ENCODE measurements around the gene SFRP2. TPM values are rescaled to one million over a fixed set of nuclear protein-coding genes. Genes with fewer than 3 reads are reported as not detected.

The SFRP2 gene
- total RNA-seq, 2 experiments from 2014 or later: not detected

- CTCF ChIA-PET: no interaction called here
- Mint-ChIP-seq H3K27ac (no peak overlapping the region), H3K36me3 (ENCODE audit: low read depth) (no peaks in the 10 kb centered on the region), H3K27me3 (peaks cover 4% of the 10 kb centered on the region), H3K9me3 (peaks cover 3% of the 10 kb centered on the region), H3K4me1 (ENCODE audit: low read depth) (peaks cover 18% of the 10 kb centered on the region), H3K4me3 (no peak overlapping the region)
- no peak overlapping the region for H3K27ac ChIP-seq (ENCODE audit: low read depth in 1 of 2, low read length in 2 of 2)
- DNase-seq (peak in 4 of 14 experiments; percentile 19 to 77 (median 54)), ATAC-seq (ENCODE audit: poor library complexity) (peak; percentile 96)
- intact Hi-C loops (cut with DNase I, micrococcal nuclease): no loop called here
- TF ChIP-seq CTCF (IDR thresholded peaks at IDR 0.05): no peak
- POLR2A ChIA-PET: interaction anchor here (0.6 to 1.2 kb wide), 3 partner anchors 14 to 141 kb away, joined by 3 to 4 read pairs (median 3); no protein-coding TSS in a partner anchor
- peaks cover 4% of the 10 kb centered on the region for H3K4me1 ChIP-seq (ENCODE audit: insufficient read depth, low read length)
- no peaks in the 10 kb centered on the region for H3K36me3 ChIP-seq (ENCODE audit: insufficient read depth, low read length)
- no peaks in the 10 kb centered on the region for H3K27me3 ChIP-seq (ENCODE audit: control insufficient read depth in 1 of 2, insufficient read depth in 2 of 2, low read length in 2 of 2)
- no peak overlapping the region for H3K4me3 ChIP-seq (ENCODE audit: low read length)
- H3K9me3 ChIP-seq (ENCODE audit: control insufficient read depth in 1 of 2, insufficient read depth in 1 of 2, low read length in 2 of 2): peaks cover 0 to 6% of the 10 kb centered on the region in 2 experiments
Measured at GRCh38 chr4:153809307-153809706, 20.4 kb upstream of the SFRP2 start.

- ChIA-PET CTCF (interaction anchor here (0.6 kb wide), 1 partner anchor 237 kb away, joined by 3 read pairs; no protein-coding TSS in a partner anchor), POLR2A (no interaction called here)
- Histone ChIP-seq H3K36me3 (ENCODE audit: insufficient read depth, low read length) (no peaks in the 10 kb centered on the region), H3K27me3 (ENCODE audit: control insufficient read depth in 1 of 2, insufficient read depth in 2 of 2, low read length in 2 of 2) (no peaks in the 10 kb centered on the region), H3K4me1 (ENCODE audit: insufficient read depth, low read length) (peaks cover 4% of the 10 kb centered on the region), H3K4me3 (ENCODE audit: low read length) (no peak overlapping the region), H3K9me3 (ENCODE audit: control insufficient read depth in 1 of 2, insufficient read depth in 1 of 2, low read length in 2 of 2) (peaks cover 0 to 6% of the 10 kb centered on the region in 2 experiments), H3K27ac (ENCODE audit: low read depth in 1 of 2, low read length in 2 of 2) (no peak overlapping the region)
- Mint-ChIP-seq H3K9me3 (peaks cover 3% of the 10 kb centered on the region), H3K27me3 (no peaks in the 10 kb centered on the region), H3K27ac (no peak overlapping the region), H3K4me1 (ENCODE audit: low read depth) (peaks cover 18% of the 10 kb centered on the region), H3K36me3 (ENCODE audit: low read depth) (no peaks in the 10 kb centered on the region), H3K4me3 (no peak overlapping the region)
- intact Hi-C loops (cut with DNase I, micrococcal nuclease): no loop called here
- TF ChIP-seq CTCF (IDR thresholded peaks at IDR 0.05): no peak
- DNase-seq (no peak), ATAC-seq (ENCODE audit: poor library complexity) (no peak)
Measured at GRCh38 chr4:153808175-153808574, 19.3 kb upstream of the SFRP2 start.

- ChIA-PET POLR2A (no interaction called here), CTCF (no interaction called here)
- TF ChIP-seq CTCF (IDR thresholded peaks at IDR 0.05): no peak
- H3K4me1 ChIP-seq (ENCODE audit: insufficient read depth, low read length): peaks cover 4% of the 10 kb centered on the region
- no peak for DNase-seq
- no peaks in the 10 kb centered on the region for H3K36me3 Mint-ChIP-seq (ENCODE audit: low read depth)
- H3K9me3 Mint-ChIP-seq: peaks cover 3% of the 10 kb centered on the region
- H3K27me3 Mint-ChIP-seq: no peaks in the 10 kb centered on the region
- no peak overlapping the region for H3K27ac Mint-ChIP-seq
- H3K4me1 Mint-ChIP-seq (ENCODE audit: low read depth): peaks cover 18% of the 10 kb centered on the region
- intact Hi-C loops (cut with DNase I, micrococcal nuclease): no loop called here
- no peaks in the 10 kb centered on the region for H3K27me3 ChIP-seq (ENCODE audit: control insufficient read depth in 1 of 2, insufficient read depth in 2 of 2, low read length in 2 of 2)
- H3K36me3 ChIP-seq (ENCODE audit: insufficient read depth, low read length): no peaks in the 10 kb centered on the region
- no peak overlapping the region for H3K4me3 Mint-ChIP-seq
- H3K27ac ChIP-seq (ENCODE audit: low read depth in 1 of 2, low read length in 2 of 2): no peak overlapping the region
- ATAC-seq (ENCODE audit: poor library complexity): no peak
- H3K9me3 ChIP-seq (ENCODE audit: control insufficient read depth in 1 of 2, insufficient read depth in 1 of 2, low read length in 2 of 2): peaks cover 0 to 6% of the 10 kb centered on the region in 2 experiments
- no peak overlapping the region for H3K4me3 ChIP-seq (ENCODE audit: low read length)
Measured at GRCh38 chr4:153806073-153806472, 17.2 kb upstream of the SFRP2 start.

All from CD4-positive, alpha-beta T cell (primary cell).